Spleen (tissue), 11 donors: ENCODE results near the gene MYH7. TPM values are rescaled to one million over a fixed set of nuclear protein-coding genes. Genes with fewer than 3 reads are reported as not detected.

Source experiments
- DNase-seq: peaks from one replicate; pipeline ENCODE4 v3.0.0-alpha.2; 2020
- H3K27ac ChIP-seq, 8 donors: fragments of 200-600 bp; sonication (generic) in 7 of 8; 1 replicate in 4 of 8; 2 replicates in 4 of 8; pipeline versions ENCODE4 v1.5.0 to v1.8.0; 2016 to 2021; ENCODE audit warnings: inconsistent platforms in 4 of 8, mild to moderate bottlenecking in 4 of 8, moderate library complexity in 1 of 8
- H3K27me3 ChIP-seq, 7 donors: fragments of 200-600 bp; sonication (generic) in 6 of 7; replicated peaks in 1 of 7; 1 replicate in 4 of 7; 2 replicates in 3 of 7; pipeline versions ENCODE4 v1.5.0 to v1.8.0; 2016 to 2021; ENCODE audit warnings: inconsistent platforms in 3 of 7, mild to moderate bottlenecking in 1 of 7
- H3K36me3 ChIP-seq, 6 donors: fragments of 200-600 bp; sonication (generic) in 5 of 6; 1 replicate in 4 of 6; 2 replicates in 2 of 6; pipeline versions ENCODE4 v1.5.0 to v1.8.0; 2016 to 2021; ENCODE audit warnings: inconsistent platforms in 2 of 6
- H3K4me1 ChIP-seq, 6 donors: fragments of 200-600 bp; sonication (generic) in 5 of 6; 1 replicate in 3 of 6; 2 replicates in 3 of 6; pipeline versions ENCODE4 v1.5.0 to v1.8.0; 2016 to 2021; ENCODE audit warnings: inconsistent platforms in 3 of 6
- H3K4me3 ChIP-seq, 8 donors: fragments of 200-600 bp; sonication (generic) in 7 of 8; 1 replicate in 4 of 8; 2 replicates in 4 of 8; pipeline versions ENCODE4 v1.5.0 to v1.8.0; 2016 to 2021; ENCODE audit warnings: inconsistent platforms in 4 of 8, mild to moderate bottlenecking in 4 of 8, moderate library complexity in 2 of 8
- H3K9me3 ChIP-seq, 8 donors: fragments of 200-600 bp; sonication (generic) in 7 of 8; 1 replicate in 4 of 8; 2 replicates in 4 of 8; pipeline versions ENCODE4 v1.5.0 to v1.8.0; 2016 to 2021; ENCODE audit warnings: inconsistent platforms in 4 of 8
- POLR2A ChIP-seq, 3 donors: fragments of 450-650 bp; IDR thresholded peaks; one replicate each; pipeline ENCODE4 v1.5.1; 2017; ENCODE audit warnings: antibody characterized with exemption in 3 of 3, mild to moderate bottlenecking in 1 of 3
- POLR2AphosphoS5 ChIP-seq, 3 donors: sonication (generic); formaldehyde crosslinking; IDR thresholded peaks; one replicate each; pipeline ENCODE4 v1.5.1; 2017; ENCODE audit warnings: antibody characterized with exemption in 3 of 3
- WGBS, 5 donors: extraction: QIAGEN DNeasy Blood & Tissue Kit in 3 of 5; methylation state at CpG; one replicate each; pipeline versions ENCODE4 v1.1.5 to v1.1.7; 2013 to 2018; 5-methylcytosine and 5-hydroxymethylcytosine counted together
- intact Hi-C: fragments of 100-400 bp; cut with DNase I; formaldehyde crosslinking; loops from one replicate; pipeline ENCODE4 v1.15.0; 2023; ENCODE audit warnings: low total_unique reads
- polyA plus RNA-seq, 3 donors: library from polyadenylated mRNA; stranded (reverse); fragments of 200-250 nt; gene quantifications; one replicate each; pipeline ENCODE4 v1.2.1, GENCODE V29; 2013
- total RNA-seq, 7 donors: library from RNA; depleted of rRNA in 3 of 7; stranded (reverse); fragments of >200 nt in 3 of 7; fragmentation: NEBNext Ultra II Directional in 4 of 7; extraction: Animal tissue kit (Norgen Biotek cat#: 25700) in 4 of 7; gene quantifications; one replicate each; pipeline versions ENCODE4 v1.1.0 to v1.2.1, GENCODE V29; 2016 to 2021
- TF ChIP-seq, protein P1 (sequence below), 11 experiments: fragments of 200-600 bp in 7 of 11; fragments of 450-650 bp in 4 of 11; sonication (generic) in 4 of 11; IDR thresholded peaks in 8 of 11; conservative IDR thresholded peaks in 3 of 11; 1 replicate in 7 of 11; 2 replicates in 4 of 11; pipeline versions ENCODE4 v1.4.0 to v1.8.0; 2016 to 2021; ENCODE audit warnings: antibody characterized with exemption in 11 of 11, inconsistent platforms in 4 of 11, mild to moderate bottlenecking in 1 of 11
- donor health status: healthy with polysubstance abuse.
- donor health status: DM: no; HTN: no; CAD: no; lungs with moderate emphysema.
- donor health status: DM: no; HTN: no; CAD: no.
- donor health status: Bipolar disorder and iron deficiency.
- donor health status: healthy.
- donor health status: DM: no; HTN: no; CAD: no.
- donor health status: DM: yes; HTN: yes; CAD: no.

Gene MYH7
- total and polyA plus RNA-seq, 10 donors: 0.06 to 0.65 (median 0.11) TPM; not detected in 6

DNA sequence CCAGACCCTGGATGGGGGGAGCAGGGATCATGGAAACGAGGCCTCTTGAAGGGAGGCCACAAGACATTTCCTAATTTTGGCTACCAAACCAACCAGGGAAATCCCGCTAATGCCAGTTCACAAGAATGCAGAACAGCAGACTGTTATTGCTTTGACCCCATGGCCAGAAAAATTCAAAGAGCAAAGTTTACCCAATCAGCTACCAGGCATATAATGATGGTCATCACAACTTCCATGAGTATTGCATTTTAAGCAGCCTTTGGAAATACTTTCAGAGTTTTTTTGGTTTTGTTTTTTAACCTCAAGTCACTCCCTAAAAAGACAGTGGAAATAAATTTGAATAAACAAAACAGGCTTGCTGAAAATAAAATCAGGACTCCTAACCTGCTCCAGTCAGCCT is 63.0 kb downstream of the MYH7 start, which contains the start of gene IL25:
TSS of gene IL25 (plus strand) at position 301 of the 400 bp plus-strand sequence.
- DNase-seq: no peak
- TF ChIP-seq, protein P1, sequence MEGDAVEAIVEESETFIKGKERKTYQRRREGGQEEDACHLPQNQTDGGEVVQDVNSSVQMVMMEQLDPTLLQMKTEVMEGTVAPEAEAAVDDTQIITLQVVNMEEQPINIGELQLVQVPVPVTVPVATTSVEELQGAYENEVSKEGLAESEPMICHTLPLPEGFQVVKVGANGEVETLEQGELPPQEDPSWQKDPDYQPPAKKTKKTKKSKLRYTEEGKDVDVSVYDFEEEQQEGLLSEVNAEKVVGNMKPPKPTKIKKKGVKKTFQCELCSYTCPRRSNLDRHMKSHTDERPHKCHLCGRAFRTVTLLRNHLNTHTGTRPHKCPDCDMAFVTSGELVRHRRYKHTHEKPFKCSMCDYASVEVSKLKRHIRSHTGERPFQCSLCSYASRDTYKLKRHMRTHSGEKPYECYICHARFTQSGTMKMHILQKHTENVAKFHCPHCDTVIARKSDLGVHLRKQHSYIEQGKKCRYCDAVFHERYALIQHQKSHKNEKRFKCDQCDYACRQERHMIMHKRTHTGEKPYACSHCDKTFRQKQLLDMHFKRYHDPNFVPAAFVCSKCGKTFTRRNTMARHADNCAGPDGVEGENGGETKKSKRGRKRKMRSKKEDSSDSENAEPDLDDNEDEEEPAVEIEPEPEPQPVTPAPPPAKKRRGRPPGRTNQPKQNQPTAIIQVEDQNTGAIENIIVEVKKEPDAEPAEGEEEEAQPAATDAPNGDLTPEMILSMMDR (IDR thresholded peaks at IDR 0.05 in 8 of 11, conservative IDR thresholded peaks at IDR 0.05 in 3 of 11): no peak
- TF ChIP-seq POLR2AphosphoS5 (IDR thresholded peaks at IDR 0.05): no peak
- H3K4me3 ChIP-seq: no peak within 1 kb of the TSS
- intact Hi-C loops: no loop called here
- 53 to 75% (median 70%) methylated on average over 2 of the region's 2 CpGs for WGBS, 5 donors
- no peaks in the 10 kb centered on the region for H3K36me3 ChIP-seq
- H3K9me3 ChIP-seq: no peaks in the 10 kb centered on the region
- H3K27ac ChIP-seq: no peak within 1 kb of the TSS
- H3K27me3 ChIP-seq: peaks cover 0 to 23% (median 0%) of the 10 kb centered on the region in 7 donors
- H3K4me1 ChIP-seq: peaks cover 0 to 11% (median 0%) of the 10 kb centered on the region in 6 donors

DNA sequence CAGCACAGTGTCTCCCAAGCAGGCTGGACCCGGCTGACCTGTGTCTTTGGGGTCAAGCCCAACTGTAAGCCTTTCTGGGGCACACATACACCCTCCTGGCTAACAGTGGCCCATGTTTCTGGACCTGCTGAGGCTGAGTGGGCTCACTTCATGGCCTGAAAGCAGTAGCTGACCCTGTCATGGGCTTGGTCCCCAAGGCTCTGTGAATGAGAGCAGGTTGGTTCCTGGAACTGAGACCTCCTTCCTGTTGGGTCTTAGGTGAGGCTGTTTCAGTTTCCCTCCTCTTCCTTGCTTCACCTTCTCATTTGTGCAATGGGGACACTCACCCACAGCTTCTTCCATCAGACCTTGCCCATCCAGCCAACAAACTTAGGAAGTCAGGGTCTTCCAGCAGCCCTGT is 63.6 kb downstream of the MYH7 start:
- H3K36me3 ChIP-seq: no peaks in the 10 kb centered on the region
- intact Hi-C loops: no loop called here

DNA sequence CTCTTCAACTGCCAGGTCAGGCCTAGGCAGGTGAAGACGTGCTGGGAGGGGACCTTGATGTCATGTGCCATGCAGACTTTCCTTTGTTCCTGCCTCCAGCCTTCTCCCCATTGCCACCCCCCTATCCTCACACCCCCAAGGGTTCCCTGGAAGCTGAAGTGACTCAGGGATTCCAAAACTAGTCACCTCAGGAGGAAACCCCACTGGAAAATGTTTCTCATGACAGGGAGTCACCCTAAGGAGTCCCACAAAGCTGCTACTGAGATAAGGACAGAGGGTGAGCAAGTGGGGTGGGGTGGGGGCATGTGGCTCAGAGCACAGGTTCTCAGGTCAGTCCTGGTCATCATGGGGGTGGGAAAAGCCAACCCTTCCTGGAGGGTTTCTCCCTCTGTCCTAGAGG is 65.2 kb downstream of the MYH7 start:
- H3K4me1 ChIP-seq: peaks cover 0 to 16% (median 8%) of the 10 kb centered on the region in 6 donors
- 45 to 100% (median 70%) methylated on average over 1 of the region's 1 CpG for WGBS, 5 donors
- H3K9me3 ChIP-seq: no peaks in the 10 kb centered on the region
- intact Hi-C loops: no loop called here
- peak; percentile 29 for DNase-seq
- no peaks in the 10 kb centered on the region for H3K36me3 ChIP-seq
- TF ChIP-seq POLR2AphosphoS5 (IDR thresholded peaks at IDR 0.05) (no peak), POLR2A (IDR thresholded peaks at IDR 0.05) (no peak)
- TF ChIP-seq, protein P1 (IDR thresholded peaks at IDR 0.05 in 8 of 11, conservative IDR thresholded peaks at IDR 0.05 in 3 of 11): no peak
- peaks cover 0 to 46% (median 15%) of the 10 kb centered on the region in 7 donors for H3K27me3 ChIP-seq
- no peak overlapping the region for H3K4me3 ChIP-seq
- H3K27ac ChIP-seq: no peak overlapping the region

More for the DNA sequence above, 63.6 kb downstream of the MYH7 start:
- peak; percentile 14 for DNase-seq
- H3K27me3 ChIP-seq: peaks cover 0 to 29% (median 0%) of the 10 kb centered on the region in 7 donors
- peaks cover 0 to 11% (median 0%) of the 10 kb centered on the region in 6 donors for H3K4me1 ChIP-seq
- WGBS, 5 donors: 57 to 95% (median 78%) methylated on average over 1 of the region's 1 CpG
- no peak overlapping the region for H3K4me3 ChIP-seq
- no peak for TF ChIP-seq POLR2A (IDR thresholded peaks at IDR 0.05)
- TF ChIP-seq, protein P1 (IDR thresholded peaks at IDR 0.05 in 8 of 11, conservative IDR thresholded peaks at IDR 0.05 in 3 of 11): no peak
- no peak for TF ChIP-seq POLR2AphosphoS5 (IDR thresholded peaks at IDR 0.05)
- no peaks in the 10 kb centered on the region for H3K9me3 ChIP-seq
- no peak overlapping the region for H3K27ac ChIP-seq

DNA sequence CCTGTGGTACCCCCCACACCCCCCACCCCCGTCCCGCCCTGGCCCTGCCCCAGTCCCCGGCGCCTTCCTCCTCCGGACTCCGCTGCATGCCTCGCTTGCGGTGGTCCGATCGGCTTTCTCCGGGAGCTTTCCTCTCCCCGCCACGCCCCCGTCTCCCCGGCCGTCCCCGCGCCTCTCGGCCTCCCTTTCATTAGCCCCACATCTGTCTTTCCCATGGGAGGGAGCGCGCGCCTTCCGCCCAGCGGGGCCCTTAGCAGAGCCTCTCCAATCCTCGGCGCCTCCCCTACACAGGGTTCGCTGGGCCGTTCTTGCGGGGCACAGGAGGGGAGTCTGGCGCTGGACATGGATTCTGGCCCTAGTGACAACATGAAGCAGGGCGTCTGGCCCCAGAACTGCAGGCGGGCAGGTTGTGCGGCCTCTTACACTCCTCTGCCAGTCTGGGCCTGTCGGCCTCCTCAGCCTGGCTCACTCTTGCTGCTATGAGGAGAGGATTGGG is 69.0 kb downstream of the MYH7 start:
- WGBS, 5 donors: 50 to 74% (median 60%) methylated on average over 22 to 34 of the region's 34 CpGs
- Histone ChIP-seq H3K36me3 (no peaks in the 10 kb centered on the region), H3K27ac (peak overlapping the region in 7 of 8 donors; percentile 72 to 82 (median 76)), H3K4me3 (peak overlapping the region in 4 of 8 donors; percentile 31 to 60 (median 38)), H3K27me3 (peaks cover 0 to 72% (median 26%) of the 10 kb centered on the region in 7 donors), H3K9me3 (no peaks in the 10 kb centered on the region), H3K4me1 (peaks cover 0 to 16% (median 11%) of the 10 kb centered on the region in 6 donors)
- intact Hi-C loops: no loop called here
- DNase-seq: peak; percentile 70
- no peak for TF ChIP-seq POLR2AphosphoS5 (IDR thresholded peaks at IDR 0.05)
- TF ChIP-seq, protein P1 (IDR thresholded peaks at IDR 0.05 in 8 of 11, conservative IDR thresholded peaks at IDR 0.05 in 3 of 11): no peak
- no peak for TF ChIP-seq POLR2A (IDR thresholded peaks at IDR 0.05)
